Esophagus muscularis mucosa (tissue), 4 donors: Measurements from ENCODE around the gene LHFPL2.

Experiments used
- CTCF ChIP-seq, 3 experiments: fragments of 200-600 bp in 2 of 3; fragments of 450-650 bp in 1 of 3; sonication (generic) in 2 of 3; IDR thresholded peaks; one replicate each; pipeline ENCODE4 v1.5.1; 2017 to 2019; ENCODE audit warnings: antibody characterized with exemption in 3 of 3, mild to moderate bottlenecking in 2 of 3, moderate library complexity in 1 of 3
- EP300 ChIP-seq: sonication (generic); formaldehyde crosslinking; IDR thresholded peaks from one replicate; pipeline ENCODE4 v1.6.1; 2017; ENCODE audit warnings: antibody characterized with exemption
- POLR2A ChIP-seq: fragments of 450-650 bp; IDR thresholded peaks from one replicate; pipeline ENCODE4 v1.6.1; 2017; ENCODE audit warnings: antibody characterized with exemption, moderate library complexity, mild to moderate bottlenecking, low read depth
- POLR2AphosphoS5 ChIP-seq, 2 donors: sonication (generic); formaldehyde crosslinking; IDR thresholded peaks; one replicate each; pipeline ENCODE4 v1.6.1; 2017; ENCODE audit warnings: antibody characterized with exemption in 2 of 2

DNA sequence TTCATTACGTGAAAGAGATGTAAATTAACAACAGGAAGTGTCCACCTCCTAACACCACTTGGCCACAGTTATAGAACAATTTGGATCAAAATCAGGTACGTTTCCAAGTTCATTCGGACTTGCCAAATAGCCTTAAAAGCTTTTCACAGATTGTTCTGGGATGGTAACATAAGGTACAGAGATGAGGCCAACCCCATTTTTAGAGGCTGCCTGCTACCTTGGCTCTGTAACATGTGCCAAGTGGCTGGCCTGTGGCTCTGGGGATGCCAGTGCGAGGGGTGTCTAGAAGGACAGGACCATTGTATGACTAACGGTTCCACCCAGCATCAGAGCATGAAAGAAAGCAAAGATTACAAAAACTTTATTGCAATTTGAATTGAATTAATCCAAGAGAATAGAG lies 91.0 kb downstream of the LHFPL2 start:
- TF ChIP-seq CTCF (IDR thresholded peaks at IDR 0.05) (no peak), POLR2AphosphoS5 (IDR thresholded peaks at IDR 0.05) (no peak), POLR2A (no peak), EP300 (no peak)
